HG02870 (cell line): Measurements from ENCODE around the gene SHTN1.
A peak's percentile ranks its signal among the peaks of the same experiment; 100 is the strongest.

ENCODE experiments used
- ATAC-seq: cut with Tn5 transposase; IDR thresholded peaks from one replicate; pipeline ENCODE4 v1.9.1; 2021; ENCODE audit warnings: mild to moderate bottlenecking, moderate library complexity; ENCODE audit not compliant: unreplicated experiment

SHTN1 gene

DNA sequence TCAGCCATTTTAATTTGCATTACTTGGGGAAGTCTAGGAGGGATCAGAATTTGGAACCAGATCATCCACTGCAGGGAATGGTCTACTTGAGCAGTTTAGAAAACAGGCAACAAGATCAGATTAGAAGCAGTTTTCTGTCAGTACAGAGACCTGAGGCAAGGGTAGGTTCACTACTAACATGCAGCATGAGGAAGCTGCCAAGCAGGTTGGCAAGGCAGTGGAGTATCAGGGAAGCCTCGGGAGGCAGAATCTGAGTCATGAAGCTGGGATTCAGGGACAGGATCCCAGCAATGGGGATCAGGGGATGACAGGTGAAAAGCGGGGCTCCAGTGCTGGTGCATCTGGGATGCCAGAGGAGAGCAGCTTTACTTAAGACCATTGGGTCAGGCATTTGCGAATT is 127.6 kb downstream of the SHTN1 start:
- ATAC-seq = no peak

DNA sequence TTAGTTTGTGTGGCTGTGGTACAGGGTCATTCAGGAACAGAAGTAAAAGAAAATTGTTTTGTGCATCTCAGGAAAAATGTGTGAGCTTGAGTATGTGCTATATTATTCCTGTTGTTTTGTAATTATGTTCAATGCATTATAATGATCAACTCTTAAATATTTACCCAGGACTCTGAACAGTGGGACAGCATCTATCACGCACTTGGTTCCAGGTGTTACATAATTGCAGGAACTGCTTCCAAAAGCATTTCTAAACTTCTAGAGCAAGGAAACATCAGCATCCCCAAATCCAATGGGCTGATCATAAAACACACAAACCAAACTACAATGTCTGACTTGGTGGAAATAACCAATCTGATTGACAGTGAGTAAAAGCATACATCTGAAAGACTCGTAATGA is 129.1 kb downstream of the SHTN1 start:
- ATAC-seq = no peak

DNA sequence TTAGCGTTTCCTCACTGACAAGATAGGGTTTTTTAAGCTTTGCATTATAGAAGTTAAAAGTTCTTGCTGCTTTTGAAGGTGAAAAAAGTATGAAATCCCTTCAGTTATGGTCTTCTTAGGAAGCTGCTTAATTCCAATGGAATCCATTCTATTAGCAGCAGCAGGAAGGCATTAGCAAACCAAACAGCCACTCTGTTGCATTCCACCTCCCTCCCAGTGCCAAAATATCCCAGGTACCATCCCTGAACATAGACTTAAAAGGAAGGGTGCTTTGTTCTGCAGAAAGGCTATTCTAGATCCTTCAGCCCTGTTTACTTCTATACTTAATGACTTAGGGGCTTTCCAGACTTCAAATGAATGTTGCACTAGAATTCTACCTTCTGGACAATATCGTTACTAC is 131.9 kb downstream of the SHTN1 start:
- no peak for ATAC-seq

DNA sequence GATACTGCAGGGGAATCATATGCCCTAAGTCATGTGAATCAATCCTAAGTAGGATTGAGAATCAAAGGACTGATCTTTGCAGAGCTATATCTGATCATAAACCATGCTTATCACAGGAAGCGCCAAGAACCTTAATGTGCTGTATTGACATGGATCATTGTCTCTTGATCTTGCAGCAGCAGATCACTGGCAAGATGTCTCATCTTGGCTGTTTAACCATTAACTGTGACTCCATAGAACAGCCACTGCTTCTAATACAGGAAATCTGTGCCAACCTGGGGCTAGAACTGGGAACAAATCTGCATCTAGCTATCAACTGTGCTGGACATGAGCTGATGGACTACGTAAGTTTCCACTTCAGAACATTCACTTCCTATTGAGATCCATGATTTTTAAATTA is 134.0 kb downstream of the SHTN1 start:
- no peak for ATAC-seq

DNA sequence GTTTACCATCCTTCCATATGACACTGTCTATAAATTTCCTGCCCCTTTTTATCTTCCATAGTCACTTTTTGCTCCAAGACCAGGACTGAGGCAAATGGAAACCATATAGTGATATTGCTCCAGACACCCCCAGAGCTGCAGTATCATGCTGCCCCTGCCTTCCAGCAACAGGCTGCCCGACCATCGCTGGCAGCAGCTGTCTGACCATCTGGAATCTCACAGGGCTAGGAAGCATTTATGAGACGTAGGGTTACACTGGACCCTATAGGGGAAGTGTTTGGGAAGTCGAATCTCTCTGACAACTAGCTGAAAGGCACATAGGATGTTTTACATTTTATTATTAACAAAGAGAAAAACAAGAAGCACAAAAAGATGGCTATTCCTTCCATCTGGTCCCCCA is 136.3 kb downstream of the SHTN1 start:
- no peak for ATAC-seq

DNA sequence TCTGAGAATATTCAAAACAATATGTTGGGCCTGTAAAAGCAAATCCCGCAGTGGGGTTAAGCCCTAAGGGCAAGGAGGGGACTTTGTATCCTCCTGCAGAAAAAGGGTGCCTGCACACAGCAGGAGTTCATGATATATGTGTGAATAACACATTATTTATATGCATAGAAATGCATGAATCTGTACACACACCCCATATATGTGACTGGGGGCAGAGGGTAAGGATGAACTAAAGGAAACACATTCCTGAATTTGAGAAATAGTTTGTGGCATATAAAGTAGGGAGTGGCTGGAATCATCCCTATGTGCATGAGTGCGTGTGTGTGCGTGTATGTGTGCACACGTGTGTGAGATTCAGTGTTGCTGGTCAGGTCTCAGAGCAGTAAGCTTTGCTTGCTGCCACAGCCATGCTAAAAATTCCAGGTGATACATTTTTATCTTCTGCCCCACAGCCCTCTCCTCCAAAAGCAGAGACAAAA is 136.8 kb downstream of the SHTN1 start:
- no peak for ATAC-seq

DNA sequence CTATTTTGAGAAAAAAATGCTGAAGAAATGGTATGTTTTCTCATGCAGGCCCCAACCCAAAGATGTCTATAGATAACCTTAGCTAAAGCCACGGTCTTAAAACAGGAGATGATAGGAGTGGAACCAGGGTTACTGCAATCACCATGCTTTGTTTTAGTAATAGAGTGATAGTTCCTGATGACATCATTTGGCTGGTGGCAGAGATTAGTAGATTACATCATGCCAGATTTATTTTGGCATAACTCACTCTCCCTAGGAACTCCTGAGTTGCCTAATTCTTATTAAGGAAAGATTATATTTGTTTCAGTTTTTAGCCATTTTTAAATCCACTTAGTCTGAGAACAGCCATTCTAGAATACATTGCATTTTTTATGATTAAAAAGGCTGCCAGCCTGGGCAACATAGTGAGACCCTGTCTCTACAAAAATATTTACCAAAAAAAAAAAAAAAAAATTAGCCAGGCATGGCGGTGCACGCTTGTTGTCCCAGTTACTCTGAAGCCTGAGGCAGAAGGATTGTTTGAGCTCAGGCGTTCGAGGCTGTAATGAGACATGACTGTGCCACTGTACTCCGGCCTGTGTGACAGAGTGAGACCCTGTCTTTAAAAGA is 137.9 kb downstream of the SHTN1 start:
- no peak for ATAC-seq

DNA sequence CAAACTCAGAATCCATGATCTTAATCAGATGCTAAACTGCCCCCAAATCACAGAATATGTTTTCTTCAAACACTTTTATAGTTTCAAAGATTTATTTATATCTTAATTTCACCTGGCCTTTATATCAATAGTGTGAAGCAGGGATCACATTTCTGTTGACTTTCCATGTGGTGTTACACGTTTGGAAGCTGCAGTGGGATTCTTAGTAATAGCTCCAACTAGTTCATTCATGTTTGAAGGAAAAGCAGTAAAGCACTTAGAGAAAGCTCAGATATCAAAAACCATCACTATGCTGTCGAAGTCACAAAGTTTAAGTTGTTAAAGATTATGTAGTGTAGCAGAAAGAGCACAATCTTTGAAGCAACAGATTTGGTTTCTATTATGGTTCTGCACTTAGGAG is 138.9 kb downstream of the SHTN1 start:
- no peak for ATAC-seq

DNA sequence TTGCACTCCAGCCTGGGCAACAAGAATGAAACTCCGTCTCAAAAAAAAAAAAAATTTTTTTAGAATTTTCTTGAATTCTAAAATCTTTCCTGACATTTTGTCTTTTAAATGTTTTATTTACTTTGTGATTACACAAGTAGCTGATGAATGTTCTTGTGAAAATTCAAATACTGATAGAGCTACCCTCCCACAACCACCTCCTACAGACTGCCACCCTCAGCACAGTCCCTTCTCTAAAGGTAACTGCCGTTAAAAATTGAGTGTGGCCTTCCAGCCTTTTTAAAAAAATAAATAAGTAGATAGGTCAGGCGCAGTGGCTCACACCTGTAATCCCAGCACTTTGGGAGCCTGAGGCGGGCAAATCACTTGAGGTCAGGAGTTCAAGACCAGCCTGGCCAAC is 140.6 kb downstream of the SHTN1 start:
- no peak for ATAC-seq

DNA sequence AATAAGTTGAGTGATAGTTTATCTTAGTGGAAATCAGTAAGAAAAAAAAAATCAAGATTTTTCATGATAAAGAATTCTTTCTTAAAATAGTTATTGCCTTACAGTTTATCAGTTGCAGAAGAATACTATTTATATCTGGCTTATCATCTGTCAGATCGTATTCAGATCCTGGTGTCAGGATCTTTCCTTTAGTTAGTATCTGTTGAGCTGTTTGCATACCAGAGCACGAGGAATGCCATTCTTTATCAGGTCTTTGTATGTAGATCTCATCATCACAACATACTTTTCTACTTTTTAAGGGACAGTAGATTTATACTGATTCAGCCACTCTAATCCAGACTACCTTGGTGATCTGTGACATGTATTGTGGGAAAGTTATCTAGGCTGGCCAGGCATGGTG is 143.2 kb downstream of the SHTN1 start:
- no peak for ATAC-seq

DNA sequence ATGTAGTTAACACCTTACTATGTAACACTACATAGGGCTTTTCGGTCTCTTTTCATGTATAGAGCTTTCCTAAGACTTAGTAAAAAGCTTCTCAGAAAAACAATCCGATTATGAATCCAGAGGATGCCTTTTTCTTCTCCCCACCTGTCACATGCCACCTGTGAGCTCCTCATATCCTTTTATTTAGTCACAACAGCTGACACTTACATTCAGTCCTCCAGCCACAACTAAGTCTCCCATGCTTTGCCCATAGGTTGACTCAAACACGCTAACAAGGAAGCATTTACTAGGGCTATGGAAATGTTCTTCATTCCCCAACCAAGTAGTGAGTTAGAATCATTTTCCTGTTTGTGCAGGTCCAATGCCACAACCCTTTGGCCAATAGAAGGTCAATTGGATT is 147.8 kb downstream of the SHTN1 start:
- ATAC-seq = no peak

DNA sequence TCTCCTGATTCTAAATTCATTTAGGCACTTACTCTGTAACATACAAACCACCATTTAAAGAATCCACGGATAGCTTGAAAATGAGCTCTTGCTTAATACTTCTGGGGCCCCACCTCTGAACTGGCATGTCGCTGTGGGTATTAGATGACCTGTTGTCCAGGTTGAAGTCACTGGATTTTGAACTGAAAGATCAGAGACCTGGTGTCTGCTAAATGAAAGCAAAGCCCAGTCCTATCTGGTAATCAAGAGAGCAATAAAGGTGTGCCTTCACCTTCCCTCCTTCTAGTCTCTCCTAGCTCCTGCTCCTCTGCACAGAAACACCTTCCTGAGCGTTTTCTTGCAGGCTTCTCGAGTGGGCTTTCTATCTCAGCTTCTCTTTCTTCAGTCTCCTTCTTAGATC is 151.3 kb downstream of the SHTN1 start:
- ATAC-seq = no peak

DNA sequence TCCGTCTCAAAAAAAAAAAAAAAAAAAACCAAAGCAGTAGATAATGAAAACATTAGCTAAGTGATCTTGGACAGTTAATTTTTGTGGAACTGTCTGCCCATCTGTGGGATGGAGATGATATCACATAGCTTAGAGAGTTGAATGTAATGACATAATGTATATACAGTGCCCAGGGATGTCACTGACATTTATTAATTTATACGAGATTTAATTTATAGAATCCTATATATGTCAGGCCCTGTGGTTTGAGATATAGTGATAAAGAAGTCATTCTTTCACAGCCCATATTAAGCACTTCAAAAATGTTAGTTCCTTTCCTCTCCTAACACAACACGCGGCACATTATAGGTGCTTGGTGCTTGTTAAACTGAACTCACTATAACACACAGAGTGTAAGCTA is 151.7 kb downstream of the SHTN1 start:
- no peak for ATAC-seq

DNA sequence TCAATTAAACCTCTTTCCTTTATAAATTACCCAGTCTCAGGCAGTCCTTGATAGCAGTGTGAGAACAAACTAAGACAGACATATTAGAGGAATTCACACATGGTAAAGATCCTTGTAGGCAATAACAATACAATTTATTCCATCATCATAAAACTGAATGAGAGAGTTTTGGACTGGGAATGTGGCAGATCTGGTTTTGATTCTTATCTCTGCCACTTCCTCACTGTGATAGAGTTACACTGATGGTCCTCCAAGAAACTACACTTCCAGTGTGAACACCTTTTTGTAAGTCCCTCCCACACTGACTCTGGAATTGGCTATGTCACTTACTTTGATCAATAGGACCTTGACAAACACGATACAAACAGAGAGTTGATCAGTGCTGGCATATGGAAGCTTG is 152.7 kb downstream of the SHTN1 start:
- ATAC-seq = no peak

DNA sequence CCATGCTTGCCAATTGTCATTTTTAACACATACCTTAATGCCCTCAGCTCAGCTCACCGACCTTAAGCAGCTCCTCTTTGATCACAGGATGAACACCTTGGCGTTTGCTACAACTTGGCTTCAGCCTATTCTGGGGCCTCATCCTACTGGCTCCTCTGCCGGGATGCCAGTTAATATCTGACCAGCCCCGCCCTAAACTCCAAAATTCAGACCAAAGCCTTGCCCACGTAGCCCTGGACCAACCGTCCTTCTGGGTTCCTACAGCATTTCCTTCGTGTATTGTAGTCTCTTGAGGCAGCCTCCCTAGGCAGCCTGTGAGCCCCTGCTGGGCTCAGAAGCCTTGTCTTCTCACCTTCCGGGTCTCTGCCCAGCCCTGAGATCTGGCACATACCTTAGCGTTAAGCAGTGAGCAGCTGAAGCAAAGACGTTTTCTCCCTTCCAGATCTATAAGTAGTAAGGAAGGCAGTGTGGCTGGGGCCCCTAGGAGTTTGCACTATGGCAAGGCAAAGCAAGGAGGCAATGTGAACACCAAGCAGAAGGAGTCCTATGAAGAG is 154.9 kb downstream of the SHTN1 start:
- no peak for ATAC-seq

DNA sequence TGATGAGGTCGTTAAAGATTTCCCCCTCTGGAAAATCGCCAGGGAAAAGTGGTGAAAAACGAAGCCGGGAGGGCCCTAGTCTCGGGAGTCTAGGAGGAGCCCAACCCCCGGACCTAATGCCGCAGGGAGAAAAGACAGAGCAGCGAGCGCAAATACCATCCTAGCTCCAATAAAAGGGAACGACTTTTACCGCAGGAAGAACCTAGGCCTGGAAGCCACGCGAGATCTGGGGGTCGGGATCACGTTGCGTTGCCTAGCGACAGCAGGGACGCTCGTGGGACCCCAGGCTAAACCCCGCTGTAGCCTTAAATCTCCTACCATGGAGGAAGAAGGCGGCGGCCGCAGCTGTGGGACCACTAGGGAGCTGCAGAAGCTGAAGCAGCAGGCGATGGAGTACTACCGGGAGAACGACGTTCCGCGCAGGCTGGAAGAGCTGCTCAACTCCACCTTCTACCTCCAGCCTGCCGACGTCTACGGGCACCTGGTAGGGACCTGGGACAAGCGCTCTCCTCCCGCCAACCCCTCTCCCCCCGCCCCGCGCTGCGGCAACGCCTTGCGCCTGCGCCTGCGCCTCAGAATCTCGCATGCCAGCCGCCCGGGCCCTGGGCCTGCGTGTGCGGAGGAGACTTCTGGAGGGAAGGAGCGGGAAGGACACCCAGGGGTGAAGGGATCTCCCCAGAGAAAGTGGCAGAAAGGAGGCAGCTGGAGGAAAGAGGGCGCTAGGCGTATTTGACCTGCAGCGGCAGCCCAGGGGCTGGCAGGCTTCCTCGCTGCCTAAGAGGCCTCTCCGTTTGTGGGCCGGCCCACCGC is 155.5 kb downstream of the SHTN1 start, which contains the start of gene ENO4:
ENO4 (plus strand) TSS at position 252 of the 810 bp plus-strand sequence; CDS start at position 320, 68 bp downstream.
- peak; percentile 37 for ATAC-seq

DNA sequence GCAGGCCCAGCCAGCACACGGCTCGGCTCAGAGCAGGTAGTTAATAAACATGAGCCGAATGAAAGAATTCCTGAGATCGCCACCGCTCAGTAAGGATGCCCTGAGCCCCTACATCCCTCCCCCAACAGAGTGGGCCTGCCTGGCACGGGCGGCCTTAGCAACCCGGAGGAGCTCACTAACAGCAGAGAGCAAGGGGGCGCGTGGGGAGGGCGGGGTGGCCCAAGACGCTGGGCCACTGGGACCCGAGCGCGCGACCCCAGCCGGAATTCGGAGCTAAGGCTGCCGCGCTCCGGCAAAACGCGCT is 156.1 kb downstream of the SHTN1 start:
- no peak for ATAC-seq

DNA sequence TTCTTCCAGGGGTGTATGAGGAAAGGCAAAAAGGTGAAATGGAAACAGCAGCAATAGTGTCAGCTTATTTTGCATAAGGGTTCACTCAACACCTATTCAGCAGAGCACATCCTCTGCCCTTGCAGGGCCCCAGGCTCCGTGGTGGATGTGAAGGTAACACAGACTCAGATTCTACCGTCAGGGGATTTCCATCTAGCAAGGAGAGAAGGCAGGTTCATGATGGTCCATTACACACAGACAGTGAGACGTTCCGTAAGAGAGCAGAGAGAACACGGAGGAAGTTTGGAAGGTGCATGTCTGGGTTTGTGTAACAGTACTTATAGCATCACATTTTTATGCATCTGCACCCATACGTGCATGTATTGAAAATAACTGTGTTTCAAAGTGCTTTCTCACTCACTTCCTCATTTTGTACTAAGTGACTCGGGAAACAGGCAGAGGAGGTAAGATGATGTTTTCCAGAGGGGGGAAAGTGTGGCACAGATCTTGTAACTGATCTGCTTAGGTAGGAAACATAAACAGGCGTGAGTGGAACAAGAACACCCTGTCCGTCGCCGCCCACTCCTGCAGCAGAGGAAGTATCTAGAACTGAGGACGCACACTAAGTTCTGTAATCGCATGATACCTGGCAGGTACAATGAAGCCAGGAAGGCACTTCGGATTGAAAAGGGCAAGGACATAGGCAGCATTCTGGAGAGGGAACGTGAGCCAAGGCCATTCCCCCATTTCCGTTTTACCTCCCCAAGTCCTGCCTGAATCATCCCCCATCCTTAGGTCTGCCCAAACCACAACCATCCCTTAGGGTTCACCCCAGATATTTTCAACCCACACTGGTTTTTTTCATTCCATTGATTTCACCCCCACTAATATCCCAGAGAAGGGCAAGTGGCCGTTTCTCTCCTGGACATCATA is 156.7 kb downstream of the SHTN1 start:
- peak; percentile 82 for ATAC-seq

DNA sequence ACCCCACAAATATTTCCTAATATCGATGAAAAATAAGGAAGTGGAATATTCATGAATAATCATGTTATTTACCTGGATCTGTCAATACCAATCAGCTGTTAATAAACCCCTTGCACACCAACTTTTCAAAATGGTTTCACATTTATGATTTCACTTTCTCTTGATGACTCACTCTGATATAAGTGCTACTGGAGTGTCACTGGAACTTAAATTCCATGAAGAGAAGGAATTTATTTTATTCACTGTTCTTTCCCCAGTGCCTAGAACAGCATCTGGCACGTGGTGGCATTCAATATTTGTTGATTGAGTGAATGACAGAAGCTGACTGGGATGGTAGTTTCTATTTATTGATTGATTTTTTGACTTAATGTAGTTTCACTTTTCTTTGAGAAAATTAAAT is 159.2 kb downstream of the SHTN1 start:
- ATAC-seq = no peak

DNA sequence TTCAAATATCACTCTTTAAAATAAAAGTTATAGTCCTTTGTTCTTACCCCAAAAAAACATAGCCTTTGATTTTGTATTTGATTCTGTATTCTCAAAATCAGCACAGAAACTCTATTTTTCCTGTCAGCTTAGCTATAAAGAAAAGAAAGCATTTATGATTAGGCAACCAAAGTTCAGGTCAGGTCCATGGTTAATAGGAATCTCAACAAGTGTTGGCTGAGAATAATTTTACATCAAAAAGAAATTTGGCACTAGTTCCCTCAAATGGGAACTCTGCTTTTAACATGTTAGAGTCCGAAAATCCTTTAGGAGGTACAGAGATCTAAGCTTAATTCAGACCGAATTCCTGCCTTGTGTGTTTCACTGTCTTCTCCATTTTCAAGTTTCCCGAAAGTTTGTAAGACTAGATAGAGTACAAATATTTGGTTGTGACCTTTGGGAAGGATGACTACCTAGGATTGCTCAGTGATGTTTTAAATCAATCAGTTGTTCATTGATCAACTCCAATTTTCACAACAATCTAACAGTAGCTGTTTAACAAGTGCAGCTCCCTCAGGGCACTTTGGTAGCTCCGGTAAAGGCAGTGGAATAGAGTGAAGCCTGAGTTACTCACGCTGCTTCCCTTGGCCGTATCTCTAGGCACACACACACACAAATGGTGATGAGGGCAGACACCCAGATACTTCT is 164.5 kb downstream of the SHTN1 start:
- ATAC-seq = no peak
